Measurements from ENCODE around the gene NMT1.

- no peak for TF ChIP-seq CTCF (IDR thresholded peaks at IDR 0.05 in 8 of 11, conservative IDR thresholded peaks at IDR 0.05 in 3 of 11)
- no peak for TF ChIP-seq POLR2A (IDR thresholded peaks at IDR 0.05)
Measured at GRCh38 chr17:45123076-45123770, 62.1 kb downstream of the NMT1 start.

Measured in spleen (tissue), 7 donors.